ENCODE results near the gene ALDH7A1.

The ALDH7A1 gene

DNA sequence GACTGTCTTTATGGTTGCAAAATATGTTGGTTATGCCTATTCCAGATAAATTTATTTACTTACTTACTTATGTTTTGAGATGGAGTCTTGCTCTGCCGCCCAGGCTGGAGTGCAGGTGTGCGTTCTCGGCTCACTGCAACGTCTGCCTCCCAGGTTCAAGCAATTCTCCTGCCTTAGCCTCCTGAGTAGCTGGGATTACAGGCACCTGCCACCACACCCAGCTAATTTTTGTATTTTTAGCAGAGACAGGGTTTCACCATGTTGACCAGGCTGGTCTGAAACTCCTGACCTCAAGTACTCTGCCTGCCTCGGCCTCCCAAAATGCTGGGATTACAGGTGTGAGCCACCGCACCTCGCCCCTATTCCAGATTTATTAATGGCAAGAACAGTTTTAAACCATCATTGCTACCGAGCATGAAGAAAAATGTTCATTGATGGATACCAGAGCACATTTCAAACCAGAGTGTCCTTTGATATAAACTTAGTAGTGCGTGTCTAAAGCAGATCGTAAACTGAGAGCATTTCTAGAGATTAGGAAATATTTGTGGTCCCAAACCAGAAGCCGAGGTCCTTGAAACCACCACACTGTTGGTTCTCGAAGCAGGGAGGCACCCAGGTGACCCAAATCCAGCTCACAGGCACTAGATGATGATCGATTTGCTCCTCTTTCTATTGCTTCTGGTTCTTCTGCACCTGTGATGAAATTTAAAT is 86.6 kb downstream of the ALDH7A1 start:
- no peak overlapping the region for H3K4me2 ChIP-seq (ENCODE audit: low read length)

DNA sequence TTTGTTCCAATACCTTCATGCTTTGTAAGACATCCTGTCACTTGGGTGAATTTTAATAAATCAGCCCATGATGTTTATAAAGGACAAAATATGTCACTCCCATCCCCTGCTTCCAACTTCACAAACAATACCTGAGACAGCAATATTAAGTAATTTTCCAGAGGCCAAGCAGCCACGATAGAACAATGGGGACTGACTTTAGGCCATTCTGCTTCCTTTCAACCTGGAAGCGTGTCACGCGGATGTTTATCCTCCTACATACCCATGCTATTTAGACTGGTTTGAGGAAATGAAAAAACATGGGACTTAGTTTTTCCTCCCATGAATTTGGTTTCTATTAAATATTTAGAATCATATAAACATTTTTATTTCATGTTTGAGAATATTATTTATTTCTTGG is 88.9 kb downstream of the ALDH7A1 start:
- Histone ChIP-seq H3K4me2 (ENCODE audit: low read length) (no peak overlapping the region), H2AFZ (ENCODE audit: low read length) (no peak overlapping the region), H3K4me3 (ENCODE audit: low read depth, low read length, poor library complexity, severe bottlenecking) (no peak overlapping the region), H3K9me3 (ENCODE audit: low read length) (no peaks in the 10 kb centered on the region), H3K79me2 (ENCODE audit: insufficient read depth, low read length) (no peaks in the 10 kb centered on the region), H3F3A (ENCODE audit: insufficient read depth, low read length) (no peaks in the 10 kb centered on the region), H3K36me3 (ENCODE audit: insufficient read depth, low read length) (no peaks in the 10 kb centered on the region), H4K20me1 (ENCODE audit: insufficient read depth, low read length) (no peaks in the 10 kb centered on the region), H3K4me1 (ENCODE audit: insufficient read depth, low read length, severe bottlenecking) (peaks cover 7% of the 10 kb centered on the region), H3K9ac (ENCODE audit: low read length) (no peak overlapping the region), H3K27me3 (ENCODE audit: insufficient read depth, low read length) (no peaks in the 10 kb centered on the region), H3K27ac (ENCODE audit: low read depth, low read length, poor library complexity, severe bottlenecking) (no peak overlapping the region), H3K9me2 (ENCODE audit: low read depth, low read length) (no peaks in the 10 kb centered on the region)
- no peak for TF ChIP-seq EZH2 (IDR thresholded peaks at IDR 0.05; ENCODE audit: borderline replicate concordance, low read length)
- TF ChIP-seq, protein P1, sequence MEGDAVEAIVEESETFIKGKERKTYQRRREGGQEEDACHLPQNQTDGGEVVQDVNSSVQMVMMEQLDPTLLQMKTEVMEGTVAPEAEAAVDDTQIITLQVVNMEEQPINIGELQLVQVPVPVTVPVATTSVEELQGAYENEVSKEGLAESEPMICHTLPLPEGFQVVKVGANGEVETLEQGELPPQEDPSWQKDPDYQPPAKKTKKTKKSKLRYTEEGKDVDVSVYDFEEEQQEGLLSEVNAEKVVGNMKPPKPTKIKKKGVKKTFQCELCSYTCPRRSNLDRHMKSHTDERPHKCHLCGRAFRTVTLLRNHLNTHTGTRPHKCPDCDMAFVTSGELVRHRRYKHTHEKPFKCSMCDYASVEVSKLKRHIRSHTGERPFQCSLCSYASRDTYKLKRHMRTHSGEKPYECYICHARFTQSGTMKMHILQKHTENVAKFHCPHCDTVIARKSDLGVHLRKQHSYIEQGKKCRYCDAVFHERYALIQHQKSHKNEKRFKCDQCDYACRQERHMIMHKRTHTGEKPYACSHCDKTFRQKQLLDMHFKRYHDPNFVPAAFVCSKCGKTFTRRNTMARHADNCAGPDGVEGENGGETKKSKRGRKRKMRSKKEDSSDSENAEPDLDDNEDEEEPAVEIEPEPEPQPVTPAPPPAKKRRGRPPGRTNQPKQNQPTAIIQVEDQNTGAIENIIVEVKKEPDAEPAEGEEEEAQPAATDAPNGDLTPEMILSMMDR (IDR thresholded peaks at IDR 0.05; ENCODE audit: low read length), result no peak

More for the DNA sequence above, 86.6 kb downstream of the ALDH7A1 start:
- Histone ChIP-seq H3K9ac (ENCODE audit: low read length) (no peak overlapping the region), H3K4me1 (ENCODE audit: insufficient read depth, low read length, severe bottlenecking) (peaks cover 7% of the 10 kb centered on the region), H3K27me3 (ENCODE audit: insufficient read depth, low read length) (no peaks in the 10 kb centered on the region), H3K9me3 (ENCODE audit: low read length) (no peaks in the 10 kb centered on the region), H3K4me3 (ENCODE audit: low read depth, low read length, poor library complexity, severe bottlenecking) (no peak overlapping the region), H2AFZ (ENCODE audit: low read length) (no peak overlapping the region; the same call in 1 of the 2 replicates), H3F3A (ENCODE audit: insufficient read depth, low read length) (no peaks in the 10 kb centered on the region), H3K36me3 (ENCODE audit: insufficient read depth, low read length) (no peaks in the 10 kb centered on the region), H3K9me2 (ENCODE audit: low read depth, low read length) (no peaks in the 10 kb centered on the region), H4K20me1 (ENCODE audit: insufficient read depth, low read length) (no peaks in the 10 kb centered on the region), H3K27ac (ENCODE audit: low read depth, low read length, poor library complexity, severe bottlenecking) (no peak overlapping the region), H3K79me2 (ENCODE audit: insufficient read depth, low read length) (no peaks in the 10 kb centered on the region)
- TF ChIP-seq, protein P1 (IDR thresholded peaks at IDR 0.05; ENCODE audit: low read length), result no peak
- TF ChIP-seq EZH2 (IDR thresholded peaks at IDR 0.05; ENCODE audit: borderline replicate concordance, low read length), result no peak

DNA sequence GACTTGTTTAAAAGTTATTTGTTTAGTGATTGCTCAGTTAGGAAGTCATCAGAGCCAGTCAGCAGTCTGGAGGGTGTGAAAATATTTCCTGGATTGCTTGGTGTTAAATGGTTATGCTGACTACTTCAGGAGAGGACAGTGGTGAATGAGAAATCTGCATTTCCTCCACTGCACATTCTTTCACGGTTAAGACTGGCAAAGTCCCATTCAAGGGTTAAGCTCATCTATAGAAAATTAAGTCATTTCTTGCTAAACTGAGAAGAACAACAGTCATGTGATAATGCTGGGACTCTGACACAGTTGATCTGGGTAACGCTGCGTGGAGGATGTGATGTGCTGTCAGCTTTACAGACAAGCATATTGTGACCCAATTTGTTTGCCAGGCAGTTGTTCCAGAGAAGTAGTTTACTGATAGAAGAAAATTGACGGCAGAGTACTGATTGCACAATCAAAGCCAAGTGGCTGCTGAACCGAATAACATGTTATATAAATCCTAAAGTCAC is 91.4 kb downstream of the ALDH7A1 start:
- H2AFZ ChIP-seq (ENCODE audit: low read length), result no peak overlapping the region
- TF ChIP-seq, protein P1 (IDR thresholded peaks at IDR 0.05; ENCODE audit: low read length), result no peak
- no peak for TF ChIP-seq EZH2 (IDR thresholded peaks at IDR 0.05; ENCODE audit: borderline replicate concordance, low read length)
- H3K36me3 ChIP-seq (ENCODE audit: insufficient read depth, low read length), result no peaks in the 10 kb centered on the region
- H3K9me3 ChIP-seq (ENCODE audit: low read length), result no peaks in the 10 kb centered on the region
- no peak overlapping the region for H3K4me3 ChIP-seq (ENCODE audit: low read depth, low read length, poor library complexity, severe bottlenecking)
- H4K20me1 ChIP-seq (ENCODE audit: insufficient read depth, low read length), result no peaks in the 10 kb centered on the region
- H3K4me1 ChIP-seq (ENCODE audit: insufficient read depth, low read length, severe bottlenecking), result peaks cover under 1% of the 10 kb centered on the region
- no peaks in the 10 kb centered on the region for H3K9me2 ChIP-seq (ENCODE audit: low read depth, low read length)
- H3K27ac ChIP-seq (ENCODE audit: low read depth, low read length, poor library complexity, severe bottlenecking), result no peak overlapping the region
- H3K79me2 ChIP-seq (ENCODE audit: insufficient read depth, low read length), result no peaks in the 10 kb centered on the region
- no peak overlapping the region for H3K9ac ChIP-seq (ENCODE audit: low read length)
- H3K4me2 ChIP-seq (ENCODE audit: low read length), result no peak overlapping the region
- no peaks in the 10 kb centered on the region for H3F3A ChIP-seq (ENCODE audit: insufficient read depth, low read length)
- no peaks in the 10 kb centered on the region for H3K27me3 ChIP-seq (ENCODE audit: insufficient read depth, low read length)

Measured in OCI-LY1 (cell line).